A549 (cell line): ENCODE measurements around the gene PLEKHM2. TPM values are rescaled to one million over a fixed set of nuclear protein-coding genes. Genes with fewer than 3 reads are reported as not detected.

Experiments
- ATAC-seq, 2 experiments: fragments of 200-7000 bp in 1 of 2; fragments of >200 bp in 1 of 2; cut with Nextera tagmentation in 1 of 2; cut with Tn5 transposase in 1 of 2; 3 replicates each; pipeline versions ENCODE4 v1.8.0 to v1.9.1; 2018 to 2020; ENCODE audit warnings: mild to moderate bottlenecking in 1 of 2, moderate library complexity in 1 of 2
- CTCF ChIA-PET: fragments of 300-600 bp; sonication (Branson Sonifier 250); formaldehyde crosslinking; extraction: SDS; loops from one replicate; lab custom pipeline; 2021; ENCODE audit warnings: antibody characterized with exemption, inconsistent platforms; lab: Yijun Ruan, JAX
- POLR2A ChIA-PET: fragments of 350-600 bp; formaldehyde crosslinking; extraction: SDS; loops from one replicate; lab custom pipeline; 2021; ENCODE audit warnings: antibody characterized with exemption, inconsistent platforms; lab: Yijun Ruan, JAX
- DNase-seq, 2 experiments: peaks; one replicate each; pipeline versions ENCODE4 v3.0.0 to v3.0.0-alpha.2; 2011 to 2016; ENCODE audit warnings: low read depth in 1 of 2, low spot score in 1 of 2
- FAIRE-seq: peaks from 2 replicates; lab custom pipeline; 2011; peaks lifted over from hg19 to GRCh38; lab: Jason Lieb, UNC
- H3K27ac ChIP-seq, 2 experiments: fragments of >200 bp; sonication (Bioruptor Twin); formaldehyde crosslinking; 3 replicates each; pipeline ENCODE4 v1.5.1; 2016 to 2017
- H3K4me1 ChIP-seq: fragments of >200 bp; sonication (Bioruptor Twin); formaldehyde crosslinking; 3 replicates; pipeline ENCODE4 v1.6.1; 2016
- H3K4me2 ChIP-seq: fragments of >200 bp; sonication (Bioruptor Twin); formaldehyde crosslinking; 3 replicates; pipeline ENCODE4 v1.6.1; 2016
- H3K4me3 ChIP-seq: fragments of >200 bp; sonication (Bioruptor Twin); formaldehyde crosslinking; 3 replicates; pipeline ENCODE4 v1.5.1; 2016
- H3K9me3 ChIP-seq: fragments of >200 bp; sonication (Bioruptor Twin); formaldehyde crosslinking; 3 replicates; pipeline ENCODE4 v1.6.1; 2016
- CBX2 ChIP-seq: fragments of 200-600 bp; sonication (generic); IDR thresholded peaks from 2 replicates; pipeline ENCODE4 v1.6.1; 2016; ENCODE audit warnings: low read depth, mild to moderate bottlenecking, borderline replicate concordance
- CEBPB ChIP-seq, 2 experiments: fragments of >200 bp in 1 of 2; sonication (Bioruptor Twin) in 1 of 2; formaldehyde crosslinking in 1 of 2; IDR thresholded peaks; 2 replicates each; pipeline ENCODE4 v1.6.1; 2012 to 2016
- CHD2 ChIP-seq: fragments of 150-350 bp; IDR thresholded peaks from 2 replicates; pipeline ENCODE4 v1.6.1; 2014; ENCODE audit warnings: low read length; ENCODE audit not compliant: partially characterized antibody
- CHD4 ChIP-seq: fragments of 200-600 bp; sonication (generic); IDR thresholded peaks from 2 replicates; pipeline ENCODE4 v1.6.1; 2016; ENCODE audit warnings: antibody characterized with exemption, mild to moderate bottlenecking, borderline replicate concordance
- ELK1 ChIP-seq: fragments of 150-350 bp; IDR thresholded peaks from 2 replicates; pipeline ENCODE4 v1.6.1; 2014; ENCODE audit warnings: low read depth, mild to moderate bottlenecking, low read length
- EP300 ChIP-seq, 2 experiments: fragments of >200 bp; sonication (Bioruptor Twin); formaldehyde crosslinking; IDR thresholded peaks; 2 replicates in 1 of 2; 3 replicates in 1 of 2; pipeline ENCODE4 v1.6.1; 2016 to 2017
- FOSL2 ChIP-seq, 2 experiments: fragments of 450-650 bp in 1 of 2; fragments of >200 bp in 1 of 2; sonication (Bioruptor Twin) in 1 of 2; formaldehyde crosslinking; IDR thresholded peaks; 2 replicates each; pipeline versions ENCODE4 v1.5.0 to v1.6.1; 2016 to 2020; ENCODE audit warnings: mild to moderate bottlenecking in 1 of 2, moderate library complexity in 1 of 2
- HES2 ChIP-seq: fragments of >200 bp; sonication (Bioruptor Twin); formaldehyde crosslinking; IDR thresholded peaks from 2 replicates; pipeline ENCODE4 v1.6.1; 2016
- HEYL ChIP-seq: fragments of 250-450 bp; sonication (Bioruptor Pico); IDR thresholded peaks from 2 replicates; pipeline ENCODE4 v1.8.0; 2021; ENCODE audit warnings: mild to moderate bottlenecking, moderate library complexity
- HMGXB4 ChIP-seq: fragments of 250-450 bp; sonication (Bioruptor Pico); IDR thresholded peaks from 2 replicates; pipeline ENCODE4 v1.5.0; 2021; ENCODE audit warnings: mild to moderate bottlenecking, moderate library complexity, borderline replicate concordance
- KDM5A ChIP-seq: fragments of 200-600 bp; sonication (generic); IDR thresholded peaks from 2 replicates; pipeline ENCODE4 v1.6.1; 2016; ENCODE audit warnings: antibody characterized with exemption, mild to moderate bottlenecking
- MAFK ChIP-seq: fragments of 450-650 bp; IDR thresholded peaks from 2 replicates; pipeline ENCODE4 v1.6.1; 2014; ENCODE audit not compliant: partially characterized antibody
- PHF8 ChIP-seq: fragments of 200-600 bp; sonication (generic); IDR thresholded peaks from 2 replicates; pipeline ENCODE4 v1.6.1; 2016; ENCODE audit warnings: low read depth, mild to moderate bottlenecking, antibody characterized with exemption, moderate library complexity, borderline replicate concordance
- POLR2AphosphoS2 ChIP-seq: conservative IDR thresholded peaks from 2 replicates; pipeline ENCODE4 v1.6.1; 2012; ENCODE audit warnings: low read length, improper control_type of control experiment, inconsistent platforms
- RAD21 ChIP-seq, 2 experiments: fragments of >200 bp in 1 of 2; sonication (Bioruptor Twin) in 1 of 2; formaldehyde crosslinking in 1 of 2; IDR thresholded peaks in 1 of 2; conservative IDR thresholded peaks in 1 of 2; 2 replicates in 1 of 2; 3 replicates in 1 of 2; pipeline ENCODE4 v1.6.1; 2012 to 2018; ENCODE audit warnings: inconsistent platforms in 1 of 2
- REST ChIP-seq: fragments of 200-600 bp; sonication (generic); IDR thresholded peaks from 2 replicates; pipeline ENCODE4 v1.6.1; 2016; ENCODE audit warnings: antibody characterized with exemption, mild to moderate bottlenecking, moderate library complexity
- RFX5 ChIP-seq: fragments of 450-650 bp; IDR thresholded peaks from 2 replicates; pipeline ENCODE4 v1.7.1; 2014; ENCODE audit warnings: antibody characterized with exemption, mild to moderate bottlenecking, moderate library complexity
- TP53 ChIP-seq: fragments of 250-450 bp; sonication (Bioruptor Pico); IDR thresholded peaks from 2 replicates; pipeline ENCODE4 v1.5.0; 2021; ENCODE audit warnings: mild to moderate bottlenecking, moderate library complexity
- ZC3H11A ChIP-seq: fragments of 450-650 bp; IDR thresholded peaks from 2 replicates; pipeline ENCODE4 v1.6.1; 2014; ENCODE audit warnings: antibody characterized with exemption, mild to moderate bottlenecking
- WGBS: methylation state at CpG from one replicate; pipeline ENCODE4 v1.1.6; 2017; ENCODE audit errors: missing lambda C conversion rate; 5-methylcytosine and 5-hydroxymethylcytosine counted together
- polyA plus RNA-seq, 4 experiments: library from polyadenylated mRNA; depleted of rRNA in 3 of 4; stranded (reverse); fragments of >200 nt; fragmentation: RNase III in 1 of 4; extraction: RNeasy Plus Mini Kit Qiagen cat#74134 plus additional on column Dnase treatment in 1 of 4; gene quantifications; 2 replicates in 3 of 4; 3 replicates in 1 of 4; pipeline ENCODE4 v1.2.3, GENCODE V29; 2011 to 2017

The PLEKHM2 gene
- polyA plus RNA-seq, 2 of the 4 experiments (the other 2 are of a cell fraction) = 14.7 to 21.5 TPM

GRCh38 chr1:15768388-15768787 is 84.3 kb downstream of the PLEKHM2 start:
- CTCF ChIA-PET = interaction anchor here (0.7 kb wide), 1 partner anchor 31 kb away, joined by 3 read pairs; no protein-coding TSS in a partner anchor
- FAIRE-seq (no peak), ATAC-seq (no peak), DNase-seq (no peak)
- no peak overlapping the region for H3K4me3 ChIP-seq
- 90% methylated on average over 2 of the region's 7 CpGs for WGBS
- H3K9me3 ChIP-seq = no peaks in the 10 kb centered on the region
- no peak overlapping the region for H3K27ac ChIP-seq
- no peak for TF ChIP-seq CHD2
- no peak for TF ChIP-seq CHD4
- TF ChIP-seq PHF8 = no peak
- no peak for TF ChIP-seq TP53 (CRISPR knock-in tag)
- no peak for TF ChIP-seq RFX5
- no peak for TF ChIP-seq REST
- TF ChIP-seq CBX2 = no peak
- TF ChIP-seq MAFK = no peak
- TF ChIP-seq RAD21 (conservative IDR thresholded peaks at IDR 0.05 in 1 of 2, IDR thresholded peaks at IDR 0.05 in 1 of 2) = no peak
- no peak for TF ChIP-seq CEBPB (IDR thresholded peaks at IDR 0.05)
- no peak for TF ChIP-seq KDM5A
- no peak for TF ChIP-seq HEYL (CRISPR knock-in tag)
- no peak for TF ChIP-seq ZC3H11A
- TF ChIP-seq FOSL2 (IDR thresholded peaks at IDR 0.05) = no peak
- TF ChIP-seq FOSL2 (CRISPR knock-in tag; IDR thresholded peaks at IDR 0.05) = no peak
- no peak for TF ChIP-seq EP300 (IDR thresholded peaks at IDR 0.05)
- TF ChIP-seq HES2 = no peak
- no peak overlapping the region for H3K4me2 ChIP-seq
- POLR2A ChIA-PET = no interaction called here
- H3K4me1 ChIP-seq = peaks cover 13% of the 10 kb centered on the region

- H3K4me3 ChIP-seq = no peak overlapping the region
- H3K9me3 ChIP-seq = no peaks in the 10 kb centered on the region
- DNase-seq = no peak
- TF ChIP-seq HMGXB4 (CRISPR knock-in tag) (no peak), REST (no peak), ZC3H11A (no peak), POLR2AphosphoS2 (no peak), ELK1 (no peak)
- CTCF ChIA-PET = interaction anchor here (0.8 to 1.0 kb wide), 2 partner anchors 10 to 22 kb away, joined by 4 to 6 read pairs; no protein-coding TSS in a partner anchor
- H3K4me2 ChIP-seq = no peak overlapping the region
- 89% methylated on average over 8 of the region's 14 CpGs for WGBS
- H3K27ac ChIP-seq = no peak overlapping the region
- no peak for FAIRE-seq
- POLR2A ChIA-PET = no interaction called here
- peaks cover 4% of the 10 kb centered on the region; the same call in 2 of the 3 replicates for H3K4me1 ChIP-seq
- ATAC-seq = no peak
Measured at GRCh38 chr1:15770313-15770962, 86.3 kb downstream of the PLEKHM2 start.
